GM23338 (cell line): Measurements from ENCODE around the gene GPR142. TPM values are rescaled to one million over a fixed set of nuclear protein-coding genes. Genes with fewer than 3 reads are reported as not detected.

ENCODE experiments used
- ATAC-seq: fragments of 200-7000 bp; cut with Tn5 transposase; 3 replicates; pipeline ENCODE4 v1.9.1; 2020
- DNase-seq: peaks from one replicate; pipeline ENCODE4 v3.0.0-alpha.2; 2015; ENCODE audit warnings: low spot score
- H2AFZ ChIP-seq: fragments of 200-600 bp; sonication (generic); 2 replicates; pipeline ENCODE4 v1.8.0; 2016; ENCODE audit warnings: antibody characterized with exemption, mild to moderate bottlenecking, moderate library complexity
- H3F3A ChIP-seq: fragments of 200-600 bp; sonication (generic); replicated peaks from 2 replicates; pipeline ENCODE4 v1.8.0; 2017; ENCODE audit warnings: antibody characterized with exemption, mixed run types, low read depth
- H3K27ac ChIP-seq: fragments of 200-600 bp; sonication (generic); 2 replicates; pipeline ENCODE4 v1.6.1; 2016; ENCODE audit warnings: low read depth
- H3K27me3 ChIP-seq: fragments of 200-600 bp; sonication (generic); 2 replicates; pipeline ENCODE4 v1.8.0; 2016; ENCODE audit warnings: mild to moderate bottlenecking, mixed run types, moderate library complexity; ENCODE audit not compliant: insufficient read depth
- H3K36me3 ChIP-seq: fragments of 200-600 bp; sonication (generic); 2 replicates; pipeline ENCODE4 v1.8.0; 2016; ENCODE audit warnings: mild to moderate bottlenecking; ENCODE audit not compliant: insufficient read depth
- H3K4me1 ChIP-seq: fragments of 200-600 bp; sonication (generic); 2 replicates; pipeline ENCODE4 v1.8.0; 2016; ENCODE audit warnings: mild to moderate bottlenecking, moderate library complexity; ENCODE audit not compliant: insufficient read depth
- H3K4me2 ChIP-seq: fragments of 200-600 bp; sonication (generic); 2 replicates; pipeline ENCODE4 v1.7.1; 2017; ENCODE audit warnings: mixed run types
- H3K4me3 ChIP-seq: fragments of 200-600 bp; sonication (generic); 2 replicates; pipeline ENCODE4 v1.6.1; 2016; ENCODE audit warnings: mixed run types
- H3K79me2 ChIP-seq: fragments of 200-600 bp; sonication (generic); replicated peaks from 2 replicates; pipeline ENCODE4 v1.8.0; 2017; ENCODE audit warnings: mild to moderate bottlenecking; ENCODE audit not compliant: insufficient read depth
- H3K9me2 ChIP-seq: fragments of 200-600 bp; sonication (generic); 2 replicates; pipeline ENCODE4 v1.8.0; 2017; ENCODE audit not compliant: insufficient read depth
- H4K20me1 ChIP-seq: fragments of 200-600 bp; sonication (generic); replicated peaks from 2 replicates; pipeline ENCODE4 v1.8.0; 2017; ENCODE audit warnings: mild to moderate bottlenecking; ENCODE audit not compliant: insufficient read depth
- H3K27ac Mint-ChIP-seq: 2 replicates; pipeline ENCODE4 v1.8.0; 2020; ENCODE audit warnings: inconsistent platforms, mild to moderate bottlenecking, moderate library complexity, mixed read lengths
- H3K27me3 Mint-ChIP-seq: 3 replicates; pipeline ENCODE4 v1.8.0; 2022; ENCODE audit warnings: low read depth, mild to moderate bottlenecking, moderate library complexity, mixed read lengths, inconsistent platforms; ENCODE audit not compliant: insufficient read depth, poor library complexity
- H3K36me3 Mint-ChIP-seq: 3 replicates; pipeline ENCODE4 v1.8.0; 2021; ENCODE audit warnings: low read depth, mild to moderate bottlenecking, inconsistent platforms, moderate library complexity, mixed read lengths
- H3K4me1 Mint-ChIP-seq: 3 replicates; pipeline ENCODE4 v1.8.0; 2020; ENCODE audit warnings: mild to moderate bottlenecking, inconsistent platforms, mixed read lengths
- H3K4me3 Mint-ChIP-seq: 3 replicates; pipeline ENCODE4 v1.8.0; 2021; ENCODE audit warnings: moderate library complexity, mild to moderate bottlenecking, inconsistent platforms, mixed read lengths
- H3K9me3 Mint-ChIP-seq: 3 replicates; pipeline ENCODE4 v1.8.0; 2020; ENCODE audit warnings: moderate library complexity, mild to moderate bottlenecking, inconsistent platforms, mixed read lengths
- CREB1 ChIP-seq: fragments of 250-450 bp; sonication (Bioruptor Pico); IDR thresholded peaks from 2 replicates; pipeline ENCODE4 v1.5.0; 2020; ENCODE audit warnings: low read depth, mild to moderate bottlenecking, moderate library complexity
- CTCF ChIP-seq, 2 experiments: fragments of 200-600 bp in 1 of 2; sonication (generic) in 1 of 2; conservative IDR thresholded peaks; 2 replicates each; pipeline versions ENCODE4 v1.5.1 to v1.6.1; 2016 to 2017; ENCODE audit warnings: antibody characterized with exemption in 2 of 2, low read depth in 2 of 2, mild to moderate bottlenecking in 2 of 2, moderate library complexity in 1 of 2
- ETS1 ChIP-seq: IDR thresholded peaks from 2 replicates; pipeline ENCODE4 v1.6.1; 2016; ENCODE audit warnings: antibody characterized with exemption
- EZH2 ChIP-seq: fragments of 200-600 bp; sonication (generic); IDR thresholded peaks from one replicate; pipeline ENCODE4 v1.8.0; 2017; ENCODE audit warnings: antibody characterized with exemption, mild to moderate bottlenecking, low read depth; ENCODE audit not compliant: unreplicated experiment
- EZH2phosphoT487 ChIP-seq: fragments of 200-600 bp; sonication (generic); IDR thresholded peaks from one replicate; pipeline ENCODE4 v1.8.1; 2018; ENCODE audit warnings: antibody characterized with exemption; ENCODE audit not compliant: unreplicated experiment
- JUNB ChIP-seq: IDR thresholded peaks from one replicate; pipeline ENCODE4 v1.6.1; 2016; ENCODE audit warnings: antibody characterized with exemption; ENCODE audit not compliant: unreplicated experiment
- NANOG ChIP-seq: IDR thresholded peaks from 2 replicates; pipeline ENCODE4 v1.6.1; 2016; ENCODE audit warnings: antibody characterized with exemption, borderline replicate concordance
- POLR2AphosphoS5 ChIP-seq: IDR thresholded peaks from 2 replicates; pipeline ENCODE4 v1.6.1; 2016; ENCODE audit warnings: antibody characterized with exemption, low read depth
- STAT1 ChIP-seq: IDR thresholded peaks from one replicate; pipeline ENCODE4 v1.6.1; 2016; ENCODE audit warnings: antibody characterized with exemption; ENCODE audit not compliant: unreplicated experiment
- ZNF114 ChIP-seq: fragments of 250-450 bp; sonication (Bioruptor Pico); IDR thresholded peaks from 2 replicates; pipeline ENCODE4 v1.5.0; 2020; ENCODE audit warnings: mild to moderate bottlenecking, moderate library complexity
- ZNF331 ChIP-seq: fragments of 250-450 bp; sonication (Bioruptor Pico); IDR thresholded peaks from 2 replicates; pipeline ENCODE4 v1.5.0; 2020; ENCODE audit warnings: low read depth, mild to moderate bottlenecking, moderate library complexity
- ZNF462 ChIP-seq: fragments of 250-450 bp; sonication (Bioruptor Pico); IDR thresholded peaks from 2 replicates; pipeline ENCODE4 v1.5.0; 2020; ENCODE audit warnings: mild to moderate bottlenecking, moderate library complexity
- long read RNA-seq: library from polyadenylated mRNA; unstranded; transcript quantifications from one replicate; pipeline ENCODE4 v2.0.0, GENCODE V29; 2020; ENCODE audit not compliant: unreplicated experiment
- polyA plus RNA-seq: library from polyadenylated mRNA; unstranded; fragments of >200 nt; fragmentation: Nextera tagmentation; extraction: Ambion mirVana; gene quantifications from 2 replicates; pipeline ENCODE4 v1.2.1, GENCODE V29; 2016
- total RNA-seq: library from RNA; depleted of rRNA; stranded (reverse); fragments of >200 nt; shearing (Covaris generic); gene quantifications from 2 replicates; pipeline ENCODE4 v1.2.3, GENCODE V29; 2014; rRNA removed
- TF ChIP-seq, protein P1 (sequence below): IDR thresholded peaks from one replicate; pipeline ENCODE4 v1.6.1; 2018; ENCODE audit warnings: antibody characterized with exemption; ENCODE audit not compliant: unreplicated experiment

GPR142 gene, protein sequence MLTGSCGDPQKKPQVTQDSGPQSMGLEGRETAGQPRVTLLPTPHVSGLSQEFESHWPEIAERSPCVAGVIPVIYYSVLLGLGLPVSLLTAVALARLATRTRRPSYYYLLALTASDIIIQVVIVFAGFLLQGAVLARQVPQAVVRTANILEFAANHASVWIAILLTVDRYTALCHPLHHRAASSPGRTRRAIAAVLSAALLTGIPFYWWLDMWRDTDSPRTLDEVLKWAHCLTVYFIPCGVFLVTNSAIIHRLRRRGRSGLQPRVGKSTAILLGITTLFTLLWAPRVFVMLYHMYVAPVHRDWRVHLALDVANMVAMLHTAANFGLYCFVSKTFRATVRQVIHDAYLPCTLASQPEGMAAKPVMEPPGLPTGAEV
- total RNA-seq (not detected in 2 replicates), polyA plus RNA-seq (not detected in 2 replicates)
- long read RNA-seq: 0 reads

DNA sequence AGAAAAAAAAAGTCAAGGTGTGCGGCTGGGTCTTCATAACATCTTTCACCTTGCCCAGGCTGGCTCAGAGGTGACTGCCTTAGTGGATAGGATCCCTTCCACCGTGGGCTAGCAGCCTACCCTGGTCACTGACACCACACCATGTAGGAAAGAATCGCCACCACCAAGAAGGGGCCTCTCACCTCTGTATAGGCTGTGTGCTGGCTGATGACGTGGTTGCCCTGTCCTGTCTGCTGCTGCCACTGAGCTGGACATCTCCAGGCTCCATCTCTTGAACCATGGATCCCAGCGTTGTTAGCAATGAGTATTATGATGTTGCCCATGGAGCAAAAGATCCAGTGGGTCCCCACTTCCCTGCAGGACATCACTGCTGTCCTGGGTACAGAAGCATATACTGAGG, at the start of gene GPR142:
Gene GPR142 (plus strand): TSS at position 301 of the 400 bp plus-strand sequence. CDS start 2,035 bp downstream, outside the sequence.
- no peak within 1 kb of the TSS for H2AFZ ChIP-seq
- no peak for ATAC-seq

More for the DNA sequence above, at the start of gene GPR142:
- no peak for DNase-seq
- Histone ChIP-seq H3K9me2 (no peaks in the 10 kb centered on the region), H3F3A (no peaks in the 10 kb centered on the region), H3K4me2 (no peak within 1 kb of the TSS), H3K79me2 (no peaks in the 10 kb centered on the region), H3K27ac (no peak within 1 kb of the TSS), H3K4me1 (peaks cover 7% of the 10 kb centered on the region), H3K4me3 (no peak within 1 kb of the TSS), H3K27me3 (no peaks in the 10 kb centered on the region), H3K36me3 (no peaks in the 10 kb centered on the region), H4K20me1 (no peaks in the 10 kb centered on the region)
- peaks cover 16% of the 10 kb centered on the region for H3K27me3 Mint-ChIP-seq
- no peak for TF ChIP-seq EZH2
- no peak for TF ChIP-seq ZNF331 (CRISPR knock-in tag)
- TF ChIP-seq EZH2phosphoT487: no peak
- TF ChIP-seq ETS1: no peak
- no peak for TF ChIP-seq POLR2AphosphoS5
- TF ChIP-seq CREB1 (CRISPR knock-in tag): no peak
- TF ChIP-seq ZNF462 (CRISPR knock-in tag): no peak
- no peak for TF ChIP-seq STAT1
- TF ChIP-seq ZNF114: no peak
- TF ChIP-seq JUNB: no peak
- no peak for TF ChIP-seq NANOG
- TF ChIP-seq, protein P1, sequence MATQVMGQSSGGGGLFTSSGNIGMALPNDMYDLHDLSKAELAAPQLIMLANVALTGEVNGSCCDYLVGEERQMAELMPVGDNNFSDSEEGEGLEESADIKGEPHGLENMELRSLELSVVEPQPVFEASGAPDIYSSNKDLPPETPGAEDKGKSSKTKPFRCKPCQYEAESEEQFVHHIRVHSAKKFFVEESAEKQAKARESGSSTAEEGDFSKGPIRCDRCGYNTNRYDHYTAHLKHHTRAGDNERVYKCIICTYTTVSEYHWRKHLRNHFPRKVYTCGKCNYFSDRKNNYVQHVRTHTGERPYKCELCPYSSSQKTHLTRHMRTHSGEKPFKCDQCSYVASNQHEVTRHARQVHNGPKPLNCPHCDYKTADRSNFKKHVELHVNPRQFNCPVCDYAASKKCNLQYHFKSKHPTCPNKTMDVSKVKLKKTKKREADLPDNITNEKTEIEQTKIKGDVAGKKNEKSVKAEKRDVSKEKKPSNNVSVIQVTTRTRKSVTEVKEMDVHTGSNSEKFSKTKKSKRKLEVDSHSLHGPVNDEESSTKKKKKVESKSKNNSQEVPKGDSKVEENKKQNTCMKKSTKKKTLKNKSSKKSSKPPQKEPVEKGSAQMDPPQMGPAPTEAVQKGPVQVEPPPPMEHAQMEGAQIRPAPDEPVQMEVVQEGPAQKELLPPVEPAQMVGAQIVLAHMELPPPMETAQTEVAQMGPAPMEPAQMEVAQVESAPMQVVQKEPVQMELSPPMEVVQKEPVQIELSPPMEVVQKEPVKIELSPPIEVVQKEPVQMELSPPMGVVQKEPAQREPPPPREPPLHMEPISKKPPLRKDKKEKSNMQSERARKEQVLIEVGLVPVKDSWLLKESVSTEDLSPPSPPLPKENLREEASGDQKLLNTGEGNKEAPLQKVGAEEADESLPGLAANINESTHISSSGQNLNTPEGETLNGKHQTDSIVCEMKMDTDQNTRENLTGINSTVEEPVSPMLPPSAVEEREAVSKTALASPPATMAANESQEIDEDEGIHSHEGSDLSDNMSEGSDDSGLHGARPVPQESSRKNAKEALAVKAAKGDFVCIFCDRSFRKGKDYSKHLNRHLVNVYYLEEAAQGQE: no peak
- TF ChIP-seq CTCF (conservative IDR thresholded peaks at IDR 0.05; ENCODE audit: low read depth in 2 of 2): no peak
- no peaks in the 10 kb centered on the region for H3K36me3 Mint-ChIP-seq
- H3K9me3 Mint-ChIP-seq: no peaks in the 10 kb centered on the region
- H3K4me3 Mint-ChIP-seq: no peak within 1 kb of the TSS
- H3K4me1 Mint-ChIP-seq: peaks cover 22% of the 10 kb centered on the region
- no peak within 1 kb of the TSS for H3K27ac Mint-ChIP-seq
